Germinal center (tissue), 1 donor: ENCODE measurements around the gene SEZ6.

Experiments
- DNase-seq: peaks from one replicate; pipeline ENCODE4 v3.0.0; 2012; ENCODE audit warnings: mixed read lengths, low spot score

Gene SEZ6

DNA sequence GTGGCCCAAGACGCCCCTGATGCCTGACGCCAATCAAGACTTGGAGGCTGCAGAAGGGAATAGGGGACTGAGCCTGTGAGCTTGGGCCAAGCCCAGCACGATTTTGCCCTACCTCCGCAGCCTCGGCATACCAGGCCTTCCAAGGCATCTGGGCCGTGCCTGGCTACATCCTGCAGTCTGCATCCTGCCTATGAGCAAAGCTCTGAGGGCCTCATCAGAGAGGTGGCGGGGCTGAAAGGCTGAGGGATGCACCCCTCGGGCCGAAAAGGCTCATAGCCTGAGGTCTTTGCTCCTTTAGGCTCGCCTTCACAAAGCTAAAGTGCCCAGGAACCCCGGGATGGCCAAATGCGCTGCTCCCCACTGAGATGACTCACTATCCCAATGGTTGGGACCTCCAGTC lies 2.5 kb downstream of the SEZ6 start:
- DNase-seq, result no peak

GRCh38 chr17:29002811-29003210 lies 3.0 kb downstream of the SEZ6 start:
- DNase-seq, result no peak

DNA sequence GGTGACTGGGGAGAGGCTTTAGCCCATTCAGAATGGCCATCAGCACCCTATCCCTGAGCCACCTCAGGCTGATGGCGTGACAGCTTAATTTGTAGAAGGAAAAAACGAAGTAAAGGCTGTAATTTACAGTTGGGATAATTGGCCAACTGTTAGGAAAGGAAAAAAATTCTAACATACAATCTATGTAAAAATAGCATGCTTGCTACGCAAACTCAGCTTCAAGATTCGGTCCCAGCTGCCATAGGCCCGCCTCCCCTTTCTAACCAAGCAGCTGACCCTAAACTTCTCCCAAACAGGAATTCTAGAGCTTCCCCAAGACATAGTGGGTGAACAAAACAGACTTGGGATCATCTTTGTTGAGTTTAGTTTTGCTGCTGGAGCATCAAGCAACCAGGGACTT lies 4.9 kb downstream of the SEZ6 start:
- DNase-seq, result no peak

DNA sequence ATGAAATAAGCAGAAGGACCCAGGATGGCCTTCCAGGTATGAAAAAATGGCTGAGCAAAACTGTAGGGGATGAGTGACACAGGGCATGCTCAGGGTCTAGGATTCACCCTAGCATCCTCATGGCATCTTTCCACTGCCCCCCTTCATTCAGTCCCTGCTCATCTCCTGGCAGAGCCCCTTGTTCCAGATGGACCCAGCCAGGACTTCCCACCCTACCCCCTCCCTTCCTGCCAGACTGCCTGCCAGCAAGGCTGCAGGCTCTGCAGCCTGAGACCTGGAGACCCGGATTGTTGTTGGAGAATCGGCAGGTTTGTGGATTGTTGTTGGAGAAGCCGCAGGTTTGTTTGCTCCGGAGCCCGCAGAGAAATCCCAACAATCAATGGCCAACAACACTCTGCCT lies 6.6 kb downstream of the SEZ6 start:
- DNase-seq, result no peak

DNA sequence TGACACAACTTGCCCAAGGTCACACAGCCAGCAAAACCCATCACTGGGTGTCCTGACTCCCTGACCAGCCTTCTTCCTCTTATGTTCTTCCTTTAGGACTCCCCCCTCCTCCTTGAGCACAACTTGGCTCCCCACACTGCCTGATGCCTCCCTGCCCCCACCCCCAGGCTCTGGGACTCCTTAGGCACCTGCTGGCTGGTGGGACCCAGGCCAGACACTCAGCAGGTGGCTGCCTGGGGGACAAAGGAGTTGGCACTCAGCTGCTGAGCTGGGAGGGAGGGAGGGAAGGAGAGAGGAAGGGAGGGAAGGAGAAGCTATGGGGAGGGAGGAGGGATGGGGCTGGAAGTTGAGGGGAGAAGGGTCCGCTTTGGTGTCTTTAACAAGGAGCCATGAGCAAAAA lies 8.0 kb downstream of the SEZ6 start:
- DNase-seq, result no peak

- DNase-seq, result no peak
These were observed 9.2 kb downstream of the SEZ6 start for GRCh38 chr17:28996554-28997096.

GRCh38 chr17:28993645-28994426 lies 12.0 kb downstream of the SEZ6 start:
- DNase-seq, result no peak

- DNase-seq, result no peak
These were observed 12.9 kb downstream of the SEZ6 start for GRCh38 chr17:28992625-28993600.

DNA sequence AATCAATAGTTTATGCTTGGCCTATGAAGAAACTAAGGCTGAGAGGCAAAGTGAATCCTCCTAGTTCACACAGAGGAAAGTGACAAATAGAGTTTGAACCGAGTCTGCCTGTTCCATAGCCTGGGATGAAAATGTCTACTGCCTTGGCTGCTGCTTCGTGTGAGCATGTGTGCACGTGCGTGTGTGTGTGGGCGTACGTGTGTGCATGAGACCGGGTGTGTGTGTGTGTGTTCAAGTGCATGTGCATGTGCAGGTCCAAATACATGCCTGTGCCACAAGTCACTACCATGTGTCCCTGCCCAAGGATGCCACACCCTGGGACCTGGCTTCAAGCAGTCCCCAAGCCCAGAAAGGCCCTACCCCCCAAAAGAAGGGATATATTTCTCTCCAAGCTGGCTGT lies 13.6 kb downstream of the SEZ6 start:
- DNase-seq, result no peak

DNA sequence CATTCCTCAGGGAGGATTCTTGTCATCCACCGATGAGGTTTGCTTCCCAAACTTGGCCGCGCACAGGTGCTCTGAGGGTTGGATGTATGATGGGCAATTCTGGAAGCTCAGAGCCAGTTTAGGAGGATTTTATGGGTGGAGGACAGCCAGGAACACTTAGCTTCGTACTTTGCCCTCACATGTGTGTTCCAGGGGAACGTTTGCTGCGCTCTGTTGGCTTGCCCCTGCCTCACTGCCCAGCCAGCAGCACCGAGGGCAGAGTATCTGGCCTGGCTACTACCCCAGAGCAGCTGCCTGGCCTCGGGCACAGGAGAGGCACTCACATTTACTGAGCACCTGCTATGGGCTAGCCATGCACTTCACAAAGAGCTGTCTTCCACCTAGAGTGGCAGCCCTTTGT lies 14.1 kb downstream of the SEZ6 start:
- DNase-seq, result no peak

- DNase-seq, result no peak
These were observed 16.8 kb downstream of the SEZ6 start for GRCh38 chr17:28989028-28989427.

GRCh38 chr17:28988475-28988874 lies 17.4 kb downstream of the SEZ6 start:
- DNase-seq, result no peak

GRCh38 chr17:28986714-28987655 lies 18.8 kb downstream of the SEZ6 start:
- no peak for DNase-seq

- DNase-seq, result no peak
These were observed 19.7 kb downstream of the SEZ6 start for GRCh38 chr17:28985950-28986713.

DNA sequence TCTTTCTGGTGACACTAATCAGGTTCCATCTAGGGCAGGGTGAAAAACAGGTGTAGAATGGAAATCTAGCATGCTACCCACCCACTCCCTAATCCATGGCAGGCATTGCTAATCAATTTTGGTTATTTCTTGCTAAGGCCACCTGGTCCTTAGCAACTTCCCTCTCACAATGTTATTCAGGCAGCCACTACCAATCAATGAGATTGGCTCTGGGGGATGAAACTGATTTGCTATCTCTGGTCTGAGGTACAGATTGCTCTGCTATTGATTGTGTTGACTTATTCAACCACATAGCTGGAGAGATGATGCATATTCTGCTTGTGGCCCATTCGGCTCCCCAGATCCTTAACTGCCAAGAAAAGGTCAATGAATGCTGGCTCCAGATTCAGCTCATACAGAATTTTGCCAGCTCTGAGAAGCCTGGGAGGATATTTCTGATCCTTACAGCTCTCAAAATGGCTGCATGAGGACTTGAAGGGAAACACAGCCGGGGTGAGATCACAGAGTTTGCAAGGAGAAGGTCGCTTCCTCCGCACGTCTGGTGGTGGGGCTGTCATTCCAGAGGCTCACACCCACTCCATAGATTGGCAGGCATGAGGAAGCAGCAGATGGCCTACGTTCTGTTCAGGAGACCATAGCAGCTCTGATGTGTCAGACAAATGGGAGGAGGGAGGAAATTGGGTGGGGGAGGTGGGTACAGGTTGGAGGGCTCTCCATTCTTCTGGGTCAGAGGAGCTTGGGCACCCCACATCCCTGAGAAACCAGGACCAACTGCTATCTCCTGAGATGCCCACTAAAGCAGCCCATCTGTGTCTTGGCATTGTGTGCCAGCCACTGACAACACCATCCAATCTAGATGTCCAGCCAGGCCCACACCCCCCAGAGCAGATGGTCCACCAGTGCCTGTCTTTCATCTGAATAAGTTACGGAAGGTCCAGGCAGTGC lies 22.3 kb downstream of the SEZ6 start:
- DNase-seq, result no peak

- peak; percentile 57 for DNase-seq
These were observed 23.6 kb downstream of the SEZ6 start for GRCh38 chr17:28982131-28982793.

- no peak for DNase-seq
These were observed 27.4 kb downstream of the SEZ6 start for GRCh38 chr17:28978356-28978964.

GRCh38 chr17:28977659-28978355 lies 28.0 kb downstream of the SEZ6 start:
- DNase-seq, result no peak
